ENCODE data around the gene KDM4F.
"Not testable (repeated sequence)": the region's sequence is repeated elsewhere in the genome, so short reads cannot be mapped to it uniquely, and the experiment has no call there.

The KDM4F gene

GRCh38 chr11:95049122-95049521 lies at the start of gene KDM4F:
Gene KDM4F (plus strand): TSS chr11:95049422.
- DNase-seq, result not testable (repeated sequence)

GRCh38 chr11:95003716-95004115 lies 45.5 kb upstream of the KDM4F start:
- no peak for DNase-seq

- DNase-seq, result no peak
Measured at GRCh38 chr11:95005642-95006041, 43.6 kb upstream of the KDM4F start.

GRCh38 chr11:95011376-95011775 lies 37.8 kb upstream of the KDM4F start:
- DNase-seq, result no peak

- DNase-seq, result no peak
Measured at GRCh38 chr11:95014184-95014821, 34.9 kb upstream of the KDM4F start.

- no peak for DNase-seq
Measured at GRCh38 chr11:95016139-95016538, 33.1 kb upstream of the KDM4F start.

GRCh38 chr11:95021468-95021867 lies 27.8 kb upstream of the KDM4F start:
- not testable (repeated sequence) for DNase-seq

GRCh38 chr11:95024958-95025357 lies 24.3 kb upstream of the KDM4F start, which contains the start of gene KDM4E:
Gene KDM4E (plus strand): TSS chr11:95025258. CDS start chr11:95025558, 300 bp downstream.
- DNase-seq, result no peak

- DNase-seq, result not testable (repeated sequence)
Measured at GRCh38 chr11:95025594-95025993, 23.6 kb upstream of the KDM4F start.

- DNase-seq, result no peak
Measured at GRCh38 chr11:95028357-95028756, 20.9 kb upstream of the KDM4F start.

GRCh38 chr11:95033051-95033450 lies 16.2 kb upstream of the KDM4F start:
- DNase-seq, result no peak

- no peak for DNase-seq
Measured at GRCh38 chr11:95035316-95035715, 13.9 kb upstream of the KDM4F start.

- not testable (repeated sequence) for DNase-seq
Measured at GRCh38 chr11:95037356-95038035, 11.7 kb upstream of the KDM4F start.

- DNase-seq, result no peak
Measured at GRCh38 chr11:95042239-95042638, 7.0 kb upstream of the KDM4F start.

- no peak for DNase-seq
Measured at GRCh38 chr11:95042906-95043305, 6.3 kb upstream of the KDM4F start.

GRCh38 chr11:95044010-95044409 lies 5.2 kb upstream of the KDM4F start:
- DNase-seq, result no peak

GRCh38 chr11:95045812-95046211 lies 3.4 kb upstream of the KDM4F start:
- DNase-seq, result no peak

- DNase-seq, result no peak
Measured at GRCh38 chr11:95050595-95051202, 1.5 kb downstream of the KDM4F start.

- no peak for DNase-seq
Measured at GRCh38 chr11:95054356-95054755, 5.1 kb downstream of the KDM4F start.

- no peak for DNase-seq
Measured at GRCh38 chr11:95055283-95055897, 6.2 kb downstream of the KDM4F start.

- no peak for DNase-seq
Measured at GRCh38 chr11:95057959-95058358, 8.7 kb downstream of the KDM4F start.

- DNase-seq, result no peak
Measured at GRCh38 chr11:95058621-95059020, 9.4 kb downstream of the KDM4F start.

GRCh38 chr11:95059046-95059445 lies 9.8 kb downstream of the KDM4F start:
- DNase-seq, result no peak

- no peak for DNase-seq
Measured at GRCh38 chr11:95065336-95065735, 16.1 kb downstream of the KDM4F start.

Data from cortex of kidney (tissue), 1 donor.